HEK293 (cell line): ENCODE measurements around the gene LRPPRC.

ENCODE experiments used
- CTCF ChIA-PET: fragments of 350-600 bp; formaldehyde crosslinking; extraction: SDS; loops from one replicate; lab custom pipeline; 2021; ENCODE audit warnings: antibody characterized with exemption; lab: Yijun Ruan, JAX
- POLR2A ChIA-PET: fragments of 300-600 bp; formaldehyde crosslinking; extraction: SDS; loops from one replicate; lab custom pipeline; 2020; ENCODE audit warnings: antibody characterized with exemption, inconsistent platforms; lab: Yijun Ruan, JAX
- H3K27ac ChIP-seq: fragments of 200-500 bp; sonication (Bioruptor generic); 2 replicates; pipeline ENCODE4 v1.5.1; 2014; ENCODE audit warnings: low read depth, low read length, control low read depth, inconsistent platforms; ENCODE audit errors: extremely low read depth
- H3K36me3 ChIP-seq, 2 experiments: fragments of 200-500 bp in 1 of 2; sonication (Bioruptor generic) in 1 of 2; 1 replicate in 1 of 2; 2 replicates in 1 of 2; pipeline ENCODE4 v1.5.1; 2014 to 2017; ENCODE audit warnings: inconsistent platforms in 2 of 2, low read length in 2 of 2; ENCODE audit not compliant: control insufficient read depth in 2 of 2, insufficient read depth in 1 of 2
- H3K4me1 ChIP-seq: fragments of 200-500 bp; sonication (Bioruptor generic); 2 replicates; pipeline ENCODE4 v1.5.1; 2014; ENCODE audit warnings: mild to moderate bottlenecking, low read length, inconsistent platforms; ENCODE audit not compliant: control insufficient read depth, insufficient read depth
- H3K4me3 ChIP-seq: 2 replicates; pipeline ENCODE4 v1.5.1; 2011; ENCODE audit warnings: low read depth, mild to moderate bottlenecking, control low read depth, low read length, moderate library complexity
- H3K9me3 ChIP-seq: fragments of 200-500 bp; sonication (Bioruptor generic); 2 replicates; pipeline ENCODE4 v1.5.1; 2014; ENCODE audit warnings: low read depth, low read length, inconsistent platforms; ENCODE audit not compliant: control insufficient read depth, insufficient read depth
- FEZF1 ChIP-seq: fragments of 450-650 bp; formaldehyde crosslinking; IDR thresholded peaks from 2 replicates; pipeline ENCODE4 v1.5.1; 2016; ENCODE audit warnings: missing biosample characterization, missing genetic modification characterization
- HOXA7 ChIP-seq: sonication (generic); formaldehyde crosslinking; IDR thresholded peaks from 2 replicates; pipeline ENCODE4 v1.8.1; 2022; ENCODE audit warnings: missing genetic modification reagents, borderline replicate concordance
- PRDM4 ChIP-seq: fragments of 450-650 bp; formaldehyde crosslinking; IDR thresholded peaks from 2 replicates; pipeline ENCODE4 v1.5.1; 2017; ENCODE audit warnings: missing biosample characterization, missing genetic modification characterization
- PRDM6 ChIP-seq: fragments of 450-650 bp; formaldehyde crosslinking; IDR thresholded peaks from 2 replicates; pipeline ENCODE4 v1.5.1; 2017; ENCODE audit warnings: missing biosample characterization, missing genetic modification characterization
- SCRT1 ChIP-seq: fragments of 450-650 bp; formaldehyde crosslinking; IDR thresholded peaks from 2 replicates; pipeline ENCODE4 v1.5.1; 2016; ENCODE audit warnings: missing biosample characterization, missing genetic modification characterization, borderline replicate concordance
- SP7 ChIP-seq: fragments of 450-650 bp; formaldehyde crosslinking; IDR thresholded peaks from 2 replicates; pipeline ENCODE4 v1.5.1; 2016; ENCODE audit warnings: missing biosample characterization, missing genetic modification characterization
- ZBTB17 ChIP-seq: fragments of 450-650 bp; formaldehyde crosslinking; IDR thresholded peaks from 2 replicates; pipeline ENCODE4 v1.5.1; 2016; ENCODE audit warnings: missing biosample characterization, missing genetic modification characterization
- ZFP3 ChIP-seq: fragments of 450-650 bp; formaldehyde crosslinking; IDR thresholded peaks from 2 replicates; pipeline ENCODE4 v1.5.1; 2016; ENCODE audit warnings: low read depth, missing biosample characterization, missing genetic modification characterization
- ZFP37 ChIP-seq: fragments of 450-650 bp; formaldehyde crosslinking; IDR thresholded peaks from 2 replicates; pipeline ENCODE4 v1.5.1; 2016; ENCODE audit warnings: missing biosample characterization, missing genetic modification characterization
- ZFP41 ChIP-seq: fragments of 450-650 bp; formaldehyde crosslinking; IDR thresholded peaks from 2 replicates; pipeline ENCODE4 v1.5.1; 2016; ENCODE audit warnings: missing biosample characterization, missing genetic modification characterization, borderline replicate concordance
- ZNF133 ChIP-seq: fragments of 450-650 bp; formaldehyde crosslinking; IDR thresholded peaks from 2 replicates; pipeline ENCODE4 v1.5.1; 2016; ENCODE audit warnings: missing biosample characterization, missing genetic modification characterization
- ZNF157 ChIP-seq: fragments of 450-650 bp; formaldehyde crosslinking; IDR thresholded peaks from 2 replicates; pipeline ENCODE4 v1.5.1; 2016; ENCODE audit warnings: missing biosample characterization, missing genetic modification characterization
- ZNF350 ChIP-seq: fragments of 450-650 bp; formaldehyde crosslinking; IDR thresholded peaks from 2 replicates; pipeline ENCODE4 v1.5.0; 2017; ENCODE audit warnings: missing biosample characterization, mild to moderate bottlenecking, missing genetic modification characterization
- ZNF391 ChIP-seq: fragments of 450-650 bp; formaldehyde crosslinking; IDR thresholded peaks from 2 replicates; pipeline ENCODE4 v1.5.1; 2016; ENCODE audit warnings: low read depth, missing biosample characterization, missing genetic modification characterization, borderline replicate concordance
- ZNF48 ChIP-seq: fragments of 450-650 bp; formaldehyde crosslinking; IDR thresholded peaks from 2 replicates; pipeline ENCODE4 v1.5.1; 2016; ENCODE audit warnings: missing biosample characterization, missing genetic modification characterization
- ZNF654 ChIP-seq: fragments of 450-650 bp; formaldehyde crosslinking; IDR thresholded peaks from 2 replicates; pipeline ENCODE4 v1.5.1; 2016; ENCODE audit warnings: low read depth, missing biosample characterization, missing genetic modification characterization
- ZNF660 ChIP-seq: fragments of 450-650 bp; IDR thresholded peaks from 2 replicates; pipeline ENCODE4 v1.5.1; 2018; ENCODE audit warnings: missing biosample characterization, mild to moderate bottlenecking, missing genetic modification characterization
- ZNF701 ChIP-seq: fragments of 450-650 bp; formaldehyde crosslinking; IDR thresholded peaks from 2 replicates; pipeline ENCODE4 v1.5.1; 2016; ENCODE audit warnings: missing biosample characterization, missing genetic modification characterization
- ZNF768 ChIP-seq: fragments of 450-650 bp; formaldehyde crosslinking; IDR thresholded peaks from 2 replicates; pipeline ENCODE4 v1.5.1; 2018; ENCODE audit warnings: missing biosample characterization, mild to moderate bottlenecking, missing genetic modification characterization
- ZSCAN5A ChIP-seq: fragments of 450-650 bp; formaldehyde crosslinking; IDR thresholded peaks from 2 replicates; pipeline ENCODE4 v1.5.1; 2016; ENCODE audit warnings: missing biosample characterization, missing genetic modification characterization

LRPPRC gene

GRCh38 chr2:43943809-43944452 lies 51.9 kb downstream of the LRPPRC start (continued):
- TF ChIP-seq ZNF133 (tag by site-specific recombination) (no peak), ZNF768 (tag by site-specific recombination) (no peak), SCRT1 (tag by site-specific recombination) (no peak), ZNF391 (tag by site-specific recombination) (no peak), ZNF350 (tag by site-specific recombination) (no peak), ZNF660 (tag by site-specific recombination) (no peak), ZBTB17 (tag by site-specific recombination) (peak; percentile 80), PRDM6 (tag by site-specific recombination) (0 out of 2 replicates have a peak, but pooled peaks have one; percentile 29), SP7 (tag by site-specific recombination) (peak; percentile 97), ZNF157 (tag by site-specific recombination) (no peak), ZFP3 (tag by site-specific recombination) (no peak), FEZF1 (tag by site-specific recombination) (0 out of 2 replicates have a peak, but pooled peaks have one; percentile 8)

GRCh38 chr2:43943323-43943722 lies 52.5 kb downstream of the LRPPRC start:
- H3K27ac ChIP-seq = no peak overlapping the region
- H3K4me3 ChIP-seq = no peak overlapping the region
- ChIA-PET POLR2A (no interaction called here), CTCF (interaction anchor here (0.7 to 1.1 kb wide), 2 partner anchors 8 to 39 kb away, joined by 3 read pairs; no protein-coding TSS in a partner anchor)
- no peaks in the 10 kb centered on the region for H3K4me1 ChIP-seq
- H3K9me3 ChIP-seq = no peaks in the 10 kb centered on the region
- peaks cover 55 to 78% of the 10 kb centered on the region in 2 experiments for H3K36me3 ChIP-seq
- no peak for TF ChIP-seq HOXA7 (CRISPR knock-in tag)

GRCh38 chr2:43942881-43943280 lies 52.9 kb downstream of the LRPPRC start:
- POLR2A ChIA-PET = no interaction called here
- Histone ChIP-seq H3K9me3 (no peaks in the 10 kb centered on the region), H3K4me3 (no peak overlapping the region), H3K36me3 (peaks cover 50 to 74% of the 10 kb centered on the region in 2 experiments), H3K4me1 (no peaks in the 10 kb centered on the region), H3K27ac (no peak overlapping the region)
- TF ChIP-seq ZFP37 (no peak), ZNF701 (tag by site-specific recombination) (no peak), ZNF48 (no peak), ZFP41 (tag by site-specific recombination) (no peak), ZNF654 (tag by site-specific recombination) (no peak), PRDM4 (tag by site-specific recombination) (no peak), ZSCAN5A (tag by site-specific recombination) (no peak)
- CTCF ChIA-PET = interaction anchor here (1.1 kb wide), 1 partner anchor 8 kb away, joined by 3 read pairs; no protein-coding TSS in a partner anchor
